IMR-90 (cell line): ENCODE measurements around the gene RPS6KA2. TPM values are rescaled to one million over a fixed set of nuclear protein-coding genes. Genes with fewer than 3 reads are reported as not detected.

Experiments
- ATAC-seq: fragments of 200-7000 bp; cut with Tn5 transposase; 2 replicates; pipeline ENCODE4 v1.9.1; 2020; ENCODE audit warnings: low read depth, mild to moderate bottlenecking, moderate library complexity
- BruUV-seq: library from RNA; stranded (reverse); fragments of 400-500 nt; replicated peaks from 2 replicates; lab custom pipeline; 2021; lab: Mats Ljungman, UMichigan
- CTCF ChIA-PET: fragments of 300-600 bp; formaldehyde crosslinking; extraction: SDS; loops from one replicate; lab custom pipeline; 2021; ENCODE audit warnings: antibody characterized with exemption; lab: Yijun Ruan, JAX
- POLR2A ChIA-PET: fragments of 300-600 bp; sonication (Branson Sonifier 250); formaldehyde crosslinking; loops from one replicate; lab custom pipeline; 2022; ENCODE audit warnings: antibody characterized with exemption; ENCODE audit not compliant: unreplicated experiment; lab: Charles Lee
- DNase-seq: peaks from one replicate; pipeline ENCODE4 v3.0.0; 2013
- H2AFZ ChIP-seq: replicated peaks from 2 replicates; pipeline ENCODE3; 2013; ENCODE audit warnings: low read length, mild to moderate bottlenecking; ENCODE audit not compliant: poor library complexity
- H2AK5ac ChIP-seq: 2 replicates; pipeline ENCODE4 v1.6.1; 2013; ENCODE audit warnings: low read depth, low read length, inconsistent platforms
- H2AK9ac ChIP-seq: replicated peaks from 2 replicates; pipeline ENCODE3; 2013; ENCODE audit warnings: mild to moderate bottlenecking, low read depth, low read length, moderate library complexity; ENCODE audit not compliant: poor library complexity
- H2BK120ac ChIP-seq: 2 replicates; pipeline ENCODE4 v1.6.1; 2013; ENCODE audit warnings: low read depth, low read length, inconsistent platforms
- H2BK15ac ChIP-seq: 3 replicates; pipeline ENCODE4 v1.6.1; 2013; ENCODE audit warnings: low read depth, low read length, inconsistent platforms
- H2BK20ac ChIP-seq: 2 replicates; pipeline ENCODE4 v1.6.1; 2013; ENCODE audit warnings: low read depth, mild to moderate bottlenecking, inconsistent platforms, low read length, moderate library complexity
- H2BK5ac ChIP-seq: 2 replicates; pipeline ENCODE4 v1.6.1; 2013; ENCODE audit warnings: mild to moderate bottlenecking, low read depth, low read length, inconsistent platforms; ENCODE audit not compliant: poor library complexity, severe bottlenecking
- H3K14ac ChIP-seq: replicated peaks from 2 replicates; pipeline ENCODE4 v1.6.1; 2013; ENCODE audit warnings: low read depth, low read length, inconsistent platforms
- H3K18ac ChIP-seq: 2 replicates; pipeline ENCODE4 v1.6.1; 2013; ENCODE audit warnings: low read depth, low read length, control low read depth
- H3K23ac ChIP-seq: 2 replicates; pipeline ENCODE4 v1.6.1; 2013; ENCODE audit warnings: low read depth, low read length, inconsistent platforms
- H3K27ac ChIP-seq: 2 replicates; pipeline ENCODE4 v1.5.1; 2013; ENCODE audit warnings: mild to moderate bottlenecking, control low read depth, low read length; ENCODE audit not compliant: insufficient read depth
- H3K27me3 ChIP-seq: 2 replicates; pipeline ENCODE4 v1.6.1; 2013; ENCODE audit warnings: low read length; ENCODE audit not compliant: control insufficient read depth, insufficient read depth
- H3K36me3 ChIP-seq: 2 replicates; pipeline ENCODE4 v1.6.1; 2013; ENCODE audit warnings: low read length, mixed read lengths; ENCODE audit not compliant: control insufficient read depth, insufficient read depth
- H3K4ac ChIP-seq: 2 replicates; pipeline ENCODE4 v1.6.1; 2013; ENCODE audit warnings: low read depth, low read length, inconsistent platforms
- H3K4me1 ChIP-seq: 2 replicates; pipeline ENCODE4 v1.6.1; 2013; ENCODE audit warnings: low read length, mixed read lengths; ENCODE audit not compliant: control insufficient read depth, insufficient read depth
- H3K4me2 ChIP-seq: 2 replicates; pipeline ENCODE4 v1.6.1; 2013; ENCODE audit warnings: low read depth, mild to moderate bottlenecking, control low read depth, low read length, moderate library complexity
- H3K4me3 ChIP-seq: 2 replicates; pipeline ENCODE4 v1.5.1; 2013; ENCODE audit warnings: low read depth, mild to moderate bottlenecking, control low read depth, low read length, moderate library complexity; ENCODE audit not compliant: insufficient read depth
- H3K56ac ChIP-seq: 2 replicates; pipeline ENCODE4 v1.6.1; 2013; ENCODE audit warnings: low read length, inconsistent platforms; ENCODE audit not compliant: insufficient read depth; ENCODE audit errors: extremely low read depth
- H3K79me1 ChIP-seq, 2 experiments: 2 replicates each; pipeline ENCODE4 v1.6.1; 2013; ENCODE audit warnings: low read length in 2 of 2, inconsistent platforms in 1 of 2, low read depth in 1 of 2
- H3K9ac ChIP-seq: 2 replicates; pipeline ENCODE4 v1.6.1; 2013; ENCODE audit warnings: low read depth, low read length, control low read depth
- H3K9me1 ChIP-seq: 2 replicates; pipeline ENCODE4 v1.6.1; 2013; ENCODE audit warnings: low read length, inconsistent platforms; ENCODE audit not compliant: insufficient read depth
- H3K9me3 ChIP-seq: 2 replicates; pipeline ENCODE4 v1.6.1; 2013; ENCODE audit warnings: low read length; ENCODE audit not compliant: control insufficient read depth, insufficient read depth
- H4K20me1 ChIP-seq: 2 replicates; pipeline ENCODE4 v1.6.1; 2013; ENCODE audit warnings: low read length, inconsistent platforms; ENCODE audit not compliant: insufficient read depth
- H4K5ac ChIP-seq: 2 replicates; pipeline ENCODE4 v1.6.1; 2013; ENCODE audit warnings: mild to moderate bottlenecking, low read depth, low read length, control low read depth
- H4K8ac ChIP-seq, 2 experiments: 2 replicates each; pipeline ENCODE4 v1.6.1; 2013; ENCODE audit warnings: low read depth in 2 of 2, low read length in 2 of 2, control low read depth in 1 of 2, inconsistent platforms in 1 of 2
- H4K91ac ChIP-seq: 2 replicates; pipeline ENCODE4 v1.6.1; 2013; ENCODE audit warnings: low read depth, low read length, inconsistent platforms; ENCODE audit not compliant: insufficient read depth
- CHD1 ChIP-seq: IDR thresholded peaks from 2 replicates; pipeline ENCODE4 v1.6.1; 2012; ENCODE audit warnings: low read depth, low read length, improper control_type of control experiment
- FOS ChIP-seq: fragments of 150-350 bp; IDR thresholded peaks from 2 replicates; pipeline ENCODE4 v1.6.1; 2016; ENCODE audit warnings: low read depth, low read length
- MXI1 ChIP-seq: IDR thresholded peaks from 2 replicates; pipeline ENCODE4 v1.6.1; 2012; ENCODE audit warnings: low read depth, mild to moderate bottlenecking, low read length, moderate library complexity, borderline replicate concordance
- NFE2L2 ChIP-seq: fragments of 150-350 bp; IDR thresholded peaks from 2 replicates; pipeline ENCODE4 v1.6.1; 2016; ENCODE audit warnings: low read depth, mild to moderate bottlenecking, low read length
- POLR2A ChIP-seq: IDR thresholded peaks from 2 replicates; pipeline ENCODE4 v1.6.1; 2012; ENCODE audit warnings: mild to moderate bottlenecking, low read depth, low read length
- RAD21 ChIP-seq: IDR thresholded peaks from 2 replicates; pipeline ENCODE4 v1.6.1; 2012; ENCODE audit warnings: low read length, improper control_type of control experiment
- RCOR1 ChIP-seq: IDR thresholded peaks from 2 replicates; pipeline ENCODE4 v1.6.1; 2012; ENCODE audit warnings: mild to moderate bottlenecking, low read length, improper control_type of control experiment; ENCODE audit not compliant: insufficient replicate concordance
- RFX5 ChIP-seq: IDR thresholded peaks from 2 replicates; pipeline ENCODE4 v1.8.0; 2012; ENCODE audit warnings: low read depth, mild to moderate bottlenecking, low read length, moderate library complexity
- SMC3 ChIP-seq: fragments of 150-350 bp; IDR thresholded peaks from 2 replicates; pipeline ENCODE4 v1.6.1; 2016; ENCODE audit warnings: low read depth, mild to moderate bottlenecking, antibody characterized with exemption, low read length, moderate library complexity
- WGBS, 2 experiments: methylation state at CpG; one replicate each; pipeline versions ENCODE4 v1.1.5 to v1.1.7; 2013; ENCODE audit warnings: missing lambda C conversion rate in 2 of 2; ENCODE audit not compliant: insufficient read length in 1 of 2; ENCODE audit errors: extremely low coverage in 2 of 2; 5-methylcytosine and 5-hydroxymethylcytosine counted together
- dilution Hi-C: fragments of 300-500 bp; cut with HindIII; formaldehyde crosslinking; loops from one replicate; pipeline ENCODE4 v1.14.3; 2018; ENCODE audit warnings: low sequenced_read_pairs; ENCODE audit not compliant: unreplicated experiment
- in situ Hi-C: fragments of 300-500 bp; cut with MboI; formaldehyde crosslinking; loops from 3 replicates; pipeline ENCODE4 v1.14.3; 2019; ENCODE audit warnings: low sequenced_read_pairs, inconsistent platforms, mixed read lengths
- intact Hi-C: fragments of 100-400 bp; cut with micrococcal nuclease; formaldehyde crosslinking; loops from 2 replicates; pipeline ENCODE4 v1.10.0; 2022
- polyA plus RNA-seq, 3 experiments: library from polyadenylated mRNA; depleted of rRNA; stranded (reverse); fragments of >200 nt; gene quantifications; 2 replicates each; pipeline ENCODE4 v1.2.3, GENCODE V29; 2012; ENCODE audit warnings: low replicate concordance in 1 of 3
- total RNA-seq: library from RNA; depleted of rRNA; stranded (reverse); fragments of >200 nt; gene quantifications from 2 replicates; pipeline ENCODE4 v1.2.3, GENCODE V29; 2012
- TF ChIP-seq, protein P1 (sequence below): conservative IDR thresholded peaks from 2 replicates; pipeline ENCODE4 v1.5.1; 2012; ENCODE audit warnings: mild to moderate bottlenecking, low read depth, low read length, improper control_type of control experiment
- TF ChIP-seq, protein P2 (sequence below): fragments of 150-350 bp; IDR thresholded peaks from 2 replicates; pipeline ENCODE4 v1.6.1; 2017; ENCODE audit warnings: mild to moderate bottlenecking, antibody characterized with exemption, low read length, low read depth
- TF ChIP-seq, protein P3 (sequence below): fragments of 150-350 bp; IDR thresholded peaks from 2 replicates; pipeline ENCODE4 v1.6.1; 2016; ENCODE audit warnings: low read depth, mild to moderate bottlenecking, low read length, moderate library complexity, borderline replicate concordance

Gene RPS6KA2
- total and polyA plus RNA-seq, 2 of the 4 experiments (the other 2 are of a cell fraction) = 26.9 to 31.3 TPM

DNA sequence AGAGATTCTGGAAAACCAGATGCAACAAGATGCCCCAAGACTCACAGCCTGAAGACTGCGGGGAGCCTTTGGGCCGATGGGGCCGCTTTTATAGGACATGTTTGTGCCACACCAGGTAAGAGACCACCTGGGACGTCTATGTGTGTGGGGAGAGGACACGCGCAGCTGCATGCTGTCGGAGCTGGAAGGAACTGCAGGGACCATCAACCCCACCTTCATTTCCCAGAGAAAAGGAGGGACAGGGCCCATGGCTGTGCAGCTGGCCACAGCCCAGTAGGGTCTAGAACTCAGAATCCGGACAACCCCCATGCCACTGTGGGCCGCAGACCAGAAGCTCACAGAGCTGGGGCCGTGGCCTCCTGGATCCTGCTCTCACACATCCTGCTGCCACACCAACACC, 144.0 kb downstream of the RPS6KA2 start:
- H3K4ac ChIP-seq = no peak overlapping the region
- no peak overlapping the region for H2BK15ac ChIP-seq
- no peaks in the 10 kb centered on the region for H3K27me3 ChIP-seq
- no peak overlapping the region for H2BK20ac ChIP-seq
- H2BK120ac ChIP-seq = no peak overlapping the region
- no peak overlapping the region for H3K27ac ChIP-seq
- no peaks in the 10 kb centered on the region for H3K9me3 ChIP-seq
- no peaks in the 10 kb centered on the region for H4K20me1 ChIP-seq
- intact Hi-C loops = no loop called here
- ChIA-PET CTCF (no interaction called here), POLR2A (no interaction called here)
- H3K18ac ChIP-seq = no peak overlapping the region
- no peak overlapping the region for H3K23ac ChIP-seq
- H3K9ac ChIP-seq = no peak overlapping the region
- BruUV-seq = no TSS peak
- peaks cover 61% of the 10 kb centered on the region for H3K36me3 ChIP-seq
- H3K14ac ChIP-seq = no peak overlapping the region
- WGBS, 2 experiments = no CpG with 5 or more reads among the region's 10 CpGs
- H4K91ac ChIP-seq = no peak overlapping the region
- ATAC-seq (no peak), DNase-seq (no peak)
- H2AFZ ChIP-seq = no peak overlapping the region
- H3K4me1 ChIP-seq = no peaks in the 10 kb centered on the region
- H4K8ac ChIP-seq = no peak overlapping the region
- in situ Hi-C loops = no loop called here
- no peak overlapping the region for H2AK5ac ChIP-seq
- dilution Hi-C loops = no loop called here
- H3K79me1 ChIP-seq = no peaks in the 10 kb centered on the region; a peak in 1 of 4 replicates
- H3K4me3 ChIP-seq = no peak overlapping the region
- TF ChIP-seq, protein P1, sequence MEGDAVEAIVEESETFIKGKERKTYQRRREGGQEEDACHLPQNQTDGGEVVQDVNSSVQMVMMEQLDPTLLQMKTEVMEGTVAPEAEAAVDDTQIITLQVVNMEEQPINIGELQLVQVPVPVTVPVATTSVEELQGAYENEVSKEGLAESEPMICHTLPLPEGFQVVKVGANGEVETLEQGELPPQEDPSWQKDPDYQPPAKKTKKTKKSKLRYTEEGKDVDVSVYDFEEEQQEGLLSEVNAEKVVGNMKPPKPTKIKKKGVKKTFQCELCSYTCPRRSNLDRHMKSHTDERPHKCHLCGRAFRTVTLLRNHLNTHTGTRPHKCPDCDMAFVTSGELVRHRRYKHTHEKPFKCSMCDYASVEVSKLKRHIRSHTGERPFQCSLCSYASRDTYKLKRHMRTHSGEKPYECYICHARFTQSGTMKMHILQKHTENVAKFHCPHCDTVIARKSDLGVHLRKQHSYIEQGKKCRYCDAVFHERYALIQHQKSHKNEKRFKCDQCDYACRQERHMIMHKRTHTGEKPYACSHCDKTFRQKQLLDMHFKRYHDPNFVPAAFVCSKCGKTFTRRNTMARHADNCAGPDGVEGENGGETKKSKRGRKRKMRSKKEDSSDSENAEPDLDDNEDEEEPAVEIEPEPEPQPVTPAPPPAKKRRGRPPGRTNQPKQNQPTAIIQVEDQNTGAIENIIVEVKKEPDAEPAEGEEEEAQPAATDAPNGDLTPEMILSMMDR = no peak
- TF ChIP-seq POLR2A (no peak), MXI1 (no peak), RFX5 (no peak), NFE2L2 (no peak), FOS (no peak), SMC3 (no peak), CHD1 (no peak), RCOR1 (no peak), RAD21 (no peak)
- TF ChIP-seq, protein P2, sequence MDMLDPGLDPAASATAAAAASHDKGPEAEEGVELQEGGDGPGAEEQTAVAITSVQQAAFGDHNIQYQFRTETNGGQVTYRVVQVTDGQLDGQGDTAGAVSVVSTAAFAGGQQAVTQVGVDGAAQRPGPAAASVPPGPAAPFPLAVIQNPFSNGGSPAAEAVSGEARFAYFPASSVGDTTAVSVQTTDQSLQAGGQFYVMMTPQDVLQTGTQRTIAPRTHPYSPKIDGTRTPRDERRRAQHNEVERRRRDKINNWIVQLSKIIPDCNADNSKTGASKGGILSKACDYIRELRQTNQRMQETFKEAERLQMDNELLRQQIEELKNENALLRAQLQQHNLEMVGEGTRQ = no peak
- TF ChIP-seq, protein P3, sequence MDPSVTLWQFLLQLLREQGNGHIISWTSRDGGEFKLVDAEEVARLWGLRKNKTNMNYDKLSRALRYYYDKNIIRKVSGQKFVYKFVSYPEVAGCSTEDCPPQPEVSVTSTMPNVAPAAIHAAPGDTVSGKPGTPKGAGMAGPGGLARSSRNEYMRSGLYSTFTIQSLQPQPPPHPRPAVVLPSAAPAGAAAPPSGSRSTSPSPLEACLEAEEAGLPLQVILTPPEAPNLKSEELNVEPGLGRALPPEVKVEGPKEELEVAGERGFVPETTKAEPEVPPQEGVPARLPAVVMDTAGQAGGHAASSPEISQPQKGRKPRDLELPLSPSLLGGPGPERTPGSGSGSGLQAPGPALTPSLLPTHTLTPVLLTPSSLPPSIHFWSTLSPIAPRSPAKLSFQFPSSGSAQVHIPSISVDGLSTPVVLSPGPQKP = no peak
- H3K4me2 ChIP-seq = no peak overlapping the region
- no peak overlapping the region for H4K5ac ChIP-seq
- H2AK9ac ChIP-seq = no peak overlapping the region
- H3K56ac ChIP-seq = no peak overlapping the region
- H2BK5ac ChIP-seq = no peak overlapping the region
- peaks cover 3% of the 10 kb centered on the region; the same call in 1 of the 2 replicates for H3K9me1 ChIP-seq
